GM18511 (cell line): Measurements from ENCODE around the gene KLK3.

Experiments
- ATAC-seq: cut with Tn5 transposase; IDR thresholded peaks from one replicate; pipeline ENCODE4 v1.9.1; 2021; ENCODE audit warnings: mild to moderate bottlenecking, moderate library complexity; ENCODE audit not compliant: unreplicated experiment

The KLK3 gene

DNA sequence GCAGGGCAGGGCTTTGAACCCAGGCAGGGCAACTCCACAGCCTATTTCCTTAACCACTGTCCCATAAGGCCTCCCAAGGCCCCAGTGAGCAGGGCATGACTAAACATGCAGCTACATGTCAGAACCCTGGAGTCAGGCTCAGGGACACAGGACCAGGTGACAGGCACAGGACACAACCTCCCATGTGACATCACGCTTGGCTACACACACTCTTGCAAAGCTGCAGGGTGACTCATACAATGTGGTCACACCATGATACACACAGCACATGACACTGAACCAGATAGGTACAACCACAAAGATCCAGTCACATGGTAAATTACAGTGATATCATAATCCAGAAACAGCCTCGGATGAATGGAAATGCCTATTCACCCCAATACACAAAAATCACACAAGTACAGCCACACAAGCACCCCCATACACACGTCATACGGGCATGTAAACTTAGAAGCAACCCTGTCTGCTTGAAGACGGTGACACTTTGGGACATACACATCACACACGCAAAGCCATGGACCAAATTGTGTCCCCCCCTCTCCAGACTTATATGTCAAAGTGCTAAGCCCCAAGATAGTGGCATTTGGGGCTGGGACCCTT, 42.0 kb downstream of the KLK3 start:
- peak; percentile 95 for ATAC-seq

- peak; percentile 27 for ATAC-seq
Observed at GRCh38 chr19:50897191-50897607, 42.5 kb downstream of the KLK3 start.

DNA sequence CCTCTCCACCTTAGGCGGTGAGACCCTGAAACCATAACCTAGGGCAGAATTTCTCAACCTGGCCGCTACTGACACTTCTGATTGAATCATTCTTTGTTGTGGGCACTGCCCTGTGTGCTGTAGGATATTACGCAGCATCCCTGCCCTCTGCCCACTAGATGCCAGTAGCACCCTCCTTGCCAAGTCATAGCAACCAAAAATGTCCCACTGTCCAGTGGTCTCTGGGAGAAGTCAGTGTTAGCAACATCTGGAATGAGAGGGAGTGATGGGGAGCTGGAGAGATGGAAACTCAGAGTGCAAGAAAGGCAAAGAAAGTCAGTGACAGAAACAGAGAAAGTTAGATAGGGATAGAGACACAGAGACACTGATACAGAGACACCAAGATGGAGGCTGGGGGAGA, 42.9 kb downstream of the KLK3 start:
- ATAC-seq, result no peak

GRCh38 chr19:50898018-50898417, 43.3 kb downstream of the KLK3 start:
- ATAC-seq, result no peak

DNA sequence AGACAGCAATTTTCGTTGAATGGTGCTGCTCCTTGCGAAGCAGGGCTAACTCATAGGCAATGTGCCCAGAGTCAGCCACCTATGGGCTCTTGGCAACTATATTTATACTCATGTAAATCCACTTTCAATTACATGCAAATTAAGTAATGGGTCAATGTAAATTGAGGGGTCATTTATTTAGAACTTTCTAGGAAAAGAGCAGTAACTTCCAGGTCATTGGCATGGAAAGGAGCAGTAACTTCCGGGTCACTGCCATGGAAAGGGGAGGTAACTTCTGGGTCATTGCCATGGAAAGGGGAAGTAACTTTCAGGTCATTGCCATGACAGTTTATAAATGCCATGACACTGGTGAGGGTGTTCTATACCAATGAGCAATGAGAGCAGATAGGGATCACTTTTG, 44.9 kb downstream of the KLK3 start:
- ATAC-seq, result no peak

GRCh38 chr19:50902640-50903039, 47.9 kb downstream of the KLK3 start:
- no peak for ATAC-seq

DNA sequence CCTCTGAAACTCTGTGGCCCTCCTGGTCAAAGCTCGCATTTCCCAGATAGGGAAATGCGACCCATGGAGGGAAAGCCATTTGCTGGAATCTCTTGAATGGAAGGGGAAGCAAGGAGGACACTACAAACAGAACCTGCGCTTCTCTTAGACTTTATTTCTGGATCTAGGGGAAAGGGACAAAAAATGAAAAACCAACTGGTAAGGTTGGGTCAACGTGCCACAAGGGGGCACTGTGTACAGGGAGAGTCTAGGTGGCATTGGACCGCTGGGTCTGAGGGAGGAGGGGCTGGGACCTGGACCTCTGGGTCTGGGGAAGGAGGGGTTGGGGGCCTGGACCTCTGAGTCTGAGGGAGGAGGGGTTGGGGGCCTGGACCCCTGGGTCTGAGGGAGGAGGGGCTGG, 51.5 kb downstream of the KLK3 start:
- ATAC-seq, result no peak

DNA sequence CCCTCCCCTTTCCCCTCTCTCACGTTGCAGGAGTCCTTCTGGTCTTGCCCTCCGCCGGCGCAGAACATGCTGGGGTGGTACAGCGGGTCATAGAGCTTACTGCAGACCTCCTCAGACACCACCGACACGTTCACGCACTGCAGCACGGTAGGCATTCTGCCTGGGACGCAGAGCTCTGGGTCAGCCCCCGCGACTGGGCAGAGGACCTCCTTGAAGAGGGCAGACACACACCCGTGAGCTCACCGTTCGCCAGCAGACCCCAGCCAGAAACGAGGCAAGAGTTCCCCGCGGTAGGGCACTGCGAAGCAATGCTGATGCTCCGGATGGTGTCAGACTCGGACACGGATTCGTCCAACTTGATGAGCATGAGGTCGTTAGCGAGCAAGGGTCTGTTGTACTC, 53.6 kb downstream of the KLK3 start:
- no peak for ATAC-seq

GRCh38 chr19:50909240-50910070, 54.7 kb downstream of the KLK3 start:
- ATAC-seq, result no peak
